ENCODE data around the gene NAMPT. TPM values are rescaled to one million over a fixed set of nuclear protein-coding genes. Genes with fewer than 3 reads are reported as not detected.
A peak's percentile ranks its signal among the peaks of the same experiment; 100 is the strongest.

NAMPT gene
- total and polyA plus RNA-seq, 9 of the 15 experiments (the other 6 are each of a cell fraction or from before 2014, with no cell fraction given) = 41.1 to 160 (median 106) TPM

- in situ Hi-C loops (cut with MboI) = no loop called here
- FAIRE-seq = no peak
Observed at GRCh38 chr7:106231856-106232490, 52.8 kb downstream of the NAMPT start.

More at GRCh38 chr7:106231856-106232490, 52.8 kb downstream of the NAMPT start:
- ATAC-seq (no peak), DNase-seq (ENCODE audit: extremely low read depth in 1 of 4, low spot score in 3 of 4) (no peak)
- Histone ChIP-seq H3K9me1 (ENCODE audit: control insufficient read depth, insufficient read depth, low read length) (no peaks in the 10 kb centered on the region), H3K4me2 (ENCODE audit: insufficient read depth, low read length) (no peak overlapping the region), H3K9ac (ENCODE audit: insufficient read depth in 1 of 2, low read depth in 2 of 2, low read length in 2 of 2) (no peak overlapping the region), H3K4me3 (no peak overlapping the region), H3K9me3 (replicated peaks; ENCODE audit: control insufficient read depth, insufficient read depth, low read depth, low read length) (no peaks in the 10 kb centered on the region), H3K27ac (ENCODE audit: extremely low read depth, low read depth, low read length) (no peak overlapping the region), H3K79me2 (ENCODE audit: control insufficient read depth, insufficient read depth, low read length) (no peaks in the 10 kb centered on the region), H2AFZ (ENCODE audit: low read depth, low read length) (no peak overlapping the region), H3K27me3 (ENCODE audit: control insufficient read depth in 2 of 2, insufficient read depth in 2 of 2, low read length in 2 of 2) (peaks cover 2 to 3% of the 10 kb centered on the region in 2 experiments; a peak in 3 of 5 replicates), H3K36me3 (ENCODE audit: control insufficient read depth, insufficient read depth, low read length) (no peaks in the 10 kb centered on the region), H4K20me1 (replicated peaks; ENCODE audit: control insufficient read depth, insufficient read depth, low read length) (no peaks in the 10 kb centered on the region), H3K4me1 (replicated peaks in 1 of 2; ENCODE audit: control insufficient read depth in 2 of 2, insufficient read depth in 2 of 2, low read length in 2 of 2) (no peaks in the 10 kb centered on the region)
- TF ChIP-seq ZNF24 (IDR thresholded peaks at IDR 0.05) (no peak), ETS1 (conservative IDR thresholded peaks at IDR 0.05; ENCODE audit: control insufficient read depth, low read depth, low read length) (no peak), NFIX (CRISPR knock-in tag; IDR thresholded peaks at IDR 0.05; ENCODE audit: low read depth) (no peak), C11orf30 (IDR thresholded peaks at IDR 0.05; ENCODE audit: low read depth) (peak; percentile 22; the same call in 1 of the 2 replicates), ZNF165 (CRISPR knock-in tag; IDR thresholded peaks at IDR 0.05; ENCODE audit: borderline replicate concordance) (no peak), IRF2 (CRISPR knock-in tag; IDR thresholded peaks at IDR 0.05) (no peak), KDM1A (IDR thresholded peaks at IDR 0.05) (peak in 1 of 2 experiments; percentile 13; a peak in 1 of 4 replicates), HBP1 (CRISPR knock-in tag; IDR thresholded peaks at IDR 0.05) (no peak), MXD1 (CRISPR knock-in tag; IDR thresholded peaks at IDR 0.05; ENCODE audit: borderline replicate concordance, poor library complexity, severe bottlenecking) (no peak), ZNF134 (CRISPR knock-in tag; conservative IDR thresholded peaks at IDR 0.05) (no peak)
- CTCF ChIA-PET (ENCODE audit: low intra/inter-chr PET ratio) = no interaction called here
- POLR2A ChIA-PET = interaction anchor here (0.8 to 1.8 kb wide), 7 partner anchors 9 to 76 kb away, joined by 3 to 9 read pairs (median 4); partner anchors contain the start of gene NAMPT
- intact Hi-C loops (cut with micrococcal nuclease) = no loop called here
- no TSS peak for BruUV-seq (replicated peaks)
- WGBS (ENCODE audit: insufficient coverage, low coverage, missing lambda C conversion rate) = 35% methylated on average over 7 of the region's 7 CpGs

Measured in K562 (cell line).